ENCODE measurements around the gene EPOP. TPM values are rescaled to one million over a fixed set of nuclear protein-coding genes. Genes with fewer than 3 reads are reported as not detected.

Gene EPOP
- total and polyA plus RNA-seq, 4 donors, result 0.32 to 1.9 (median 1.1) TPM

DNA sequence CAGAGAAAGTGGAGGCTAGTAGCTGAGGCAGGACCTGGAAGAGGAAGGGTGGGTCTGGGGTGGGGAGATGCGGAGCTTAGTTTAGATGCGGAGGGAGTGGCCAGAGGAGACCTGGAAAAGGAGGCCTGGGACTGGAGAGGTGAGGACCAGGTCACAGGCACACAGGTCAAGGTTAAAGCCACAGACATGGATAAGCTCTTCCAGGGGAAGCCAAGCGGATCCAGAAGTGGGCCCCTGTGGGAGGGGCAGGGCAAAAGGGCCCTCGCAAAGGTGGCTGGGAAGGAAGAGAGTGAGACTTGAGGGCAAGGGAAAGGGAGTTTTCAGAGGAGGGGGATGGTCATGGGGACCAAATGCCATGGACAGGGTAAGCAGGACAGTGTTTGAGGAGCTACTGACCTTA is 16.4 kb upstream of the EPOP start:
- H3K4me3 ChIP-seq (ENCODE audit: low read depth in 1 of 3, low read length in 3 of 3), result no peak overlapping the region
- no peak overlapping the region for H3K9ac ChIP-seq (ENCODE audit: low read depth in 1 of 2, low read length in 2 of 2)
- no peak for TF ChIP-seq RAD21 (IDR thresholded peaks at IDR 0.05)
- no peak for TF ChIP-seq NR2F2 (IDR thresholded peaks at IDR 0.05)
- no peak for TF ChIP-seq FOXA1 (IDR thresholded peaks at IDR 0.05)
- no peak for TF ChIP-seq HNF4A (conservative IDR thresholded peaks at IDR 0.05)
- TF ChIP-seq, protein P1, sequence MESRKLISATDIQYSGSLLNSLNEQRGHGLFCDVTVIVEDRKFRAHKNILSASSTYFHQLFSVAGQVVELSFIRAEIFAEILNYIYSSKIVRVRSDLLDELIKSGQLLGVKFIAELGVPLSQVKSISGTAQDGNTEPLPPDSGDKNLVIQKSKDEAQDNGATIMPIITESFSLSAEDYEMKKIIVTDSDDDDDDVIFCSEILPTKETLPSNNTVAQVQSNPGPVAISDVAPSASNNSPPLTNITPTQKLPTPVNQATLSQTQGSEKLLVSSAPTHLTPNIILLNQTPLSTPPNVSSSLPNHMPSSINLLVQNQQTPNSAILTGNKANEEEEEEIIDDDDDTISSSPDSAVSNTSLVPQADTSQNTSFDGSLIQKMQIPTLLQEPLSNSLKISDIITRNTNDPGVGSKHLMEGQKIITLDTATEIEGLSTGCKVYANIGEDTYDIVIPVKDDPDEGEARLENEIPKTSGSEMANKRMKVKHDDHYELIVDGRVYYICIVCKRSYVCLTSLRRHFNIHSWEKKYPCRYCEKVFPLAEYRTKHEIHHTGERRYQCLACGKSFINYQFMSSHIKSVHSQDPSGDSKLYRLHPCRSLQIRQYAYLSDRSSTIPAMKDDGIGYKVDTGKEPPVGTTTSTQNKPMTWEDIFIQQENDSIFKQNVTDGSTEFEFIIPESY (IDR thresholded peaks at IDR 0.05), result no peak
- no peak for TF ChIP-seq FOXA2 (IDR thresholded peaks at IDR 0.05)
- no peak for TF ChIP-seq HNF4G (IDR thresholded peaks at IDR 0.05)
- TF ChIP-seq RXRA (IDR thresholded peaks at IDR 0.05), result no peak
- TF ChIP-seq, protein P2, sequence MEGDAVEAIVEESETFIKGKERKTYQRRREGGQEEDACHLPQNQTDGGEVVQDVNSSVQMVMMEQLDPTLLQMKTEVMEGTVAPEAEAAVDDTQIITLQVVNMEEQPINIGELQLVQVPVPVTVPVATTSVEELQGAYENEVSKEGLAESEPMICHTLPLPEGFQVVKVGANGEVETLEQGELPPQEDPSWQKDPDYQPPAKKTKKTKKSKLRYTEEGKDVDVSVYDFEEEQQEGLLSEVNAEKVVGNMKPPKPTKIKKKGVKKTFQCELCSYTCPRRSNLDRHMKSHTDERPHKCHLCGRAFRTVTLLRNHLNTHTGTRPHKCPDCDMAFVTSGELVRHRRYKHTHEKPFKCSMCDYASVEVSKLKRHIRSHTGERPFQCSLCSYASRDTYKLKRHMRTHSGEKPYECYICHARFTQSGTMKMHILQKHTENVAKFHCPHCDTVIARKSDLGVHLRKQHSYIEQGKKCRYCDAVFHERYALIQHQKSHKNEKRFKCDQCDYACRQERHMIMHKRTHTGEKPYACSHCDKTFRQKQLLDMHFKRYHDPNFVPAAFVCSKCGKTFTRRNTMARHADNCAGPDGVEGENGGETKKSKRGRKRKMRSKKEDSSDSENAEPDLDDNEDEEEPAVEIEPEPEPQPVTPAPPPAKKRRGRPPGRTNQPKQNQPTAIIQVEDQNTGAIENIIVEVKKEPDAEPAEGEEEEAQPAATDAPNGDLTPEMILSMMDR (IDR thresholded peaks at IDR 0.05; ENCODE audit: low read depth, low read length, missing input control), result no peak
- TF ChIP-seq TAF1 (conservative IDR thresholded peaks at IDR 0.05), result no peak
- TF ChIP-seq JUND (IDR thresholded peaks at IDR 0.05), result no peak
- TF ChIP-seq YY1 (IDR thresholded peaks at IDR 0.05), result no peak
- TF ChIP-seq, protein P3, sequence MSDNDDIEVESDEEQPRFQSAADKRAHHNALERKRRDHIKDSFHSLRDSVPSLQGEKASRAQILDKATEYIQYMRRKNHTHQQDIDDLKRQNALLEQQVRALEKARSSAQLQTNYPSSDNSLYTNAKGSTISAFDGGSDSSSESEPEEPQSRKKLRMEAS (IDR thresholded peaks at IDR 0.05), result no peak
- no peak for TF ChIP-seq GABPA (IDR thresholded peaks at IDR 0.05 in 1 of 2, conservative IDR thresholded peaks at IDR 0.05 in 1 of 2)
- TF ChIP-seq, protein P4, sequence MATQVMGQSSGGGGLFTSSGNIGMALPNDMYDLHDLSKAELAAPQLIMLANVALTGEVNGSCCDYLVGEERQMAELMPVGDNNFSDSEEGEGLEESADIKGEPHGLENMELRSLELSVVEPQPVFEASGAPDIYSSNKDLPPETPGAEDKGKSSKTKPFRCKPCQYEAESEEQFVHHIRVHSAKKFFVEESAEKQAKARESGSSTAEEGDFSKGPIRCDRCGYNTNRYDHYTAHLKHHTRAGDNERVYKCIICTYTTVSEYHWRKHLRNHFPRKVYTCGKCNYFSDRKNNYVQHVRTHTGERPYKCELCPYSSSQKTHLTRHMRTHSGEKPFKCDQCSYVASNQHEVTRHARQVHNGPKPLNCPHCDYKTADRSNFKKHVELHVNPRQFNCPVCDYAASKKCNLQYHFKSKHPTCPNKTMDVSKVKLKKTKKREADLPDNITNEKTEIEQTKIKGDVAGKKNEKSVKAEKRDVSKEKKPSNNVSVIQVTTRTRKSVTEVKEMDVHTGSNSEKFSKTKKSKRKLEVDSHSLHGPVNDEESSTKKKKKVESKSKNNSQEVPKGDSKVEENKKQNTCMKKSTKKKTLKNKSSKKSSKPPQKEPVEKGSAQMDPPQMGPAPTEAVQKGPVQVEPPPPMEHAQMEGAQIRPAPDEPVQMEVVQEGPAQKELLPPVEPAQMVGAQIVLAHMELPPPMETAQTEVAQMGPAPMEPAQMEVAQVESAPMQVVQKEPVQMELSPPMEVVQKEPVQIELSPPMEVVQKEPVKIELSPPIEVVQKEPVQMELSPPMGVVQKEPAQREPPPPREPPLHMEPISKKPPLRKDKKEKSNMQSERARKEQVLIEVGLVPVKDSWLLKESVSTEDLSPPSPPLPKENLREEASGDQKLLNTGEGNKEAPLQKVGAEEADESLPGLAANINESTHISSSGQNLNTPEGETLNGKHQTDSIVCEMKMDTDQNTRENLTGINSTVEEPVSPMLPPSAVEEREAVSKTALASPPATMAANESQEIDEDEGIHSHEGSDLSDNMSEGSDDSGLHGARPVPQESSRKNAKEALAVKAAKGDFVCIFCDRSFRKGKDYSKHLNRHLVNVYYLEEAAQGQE (IDR thresholded peaks at IDR 0.05), result no peak
- TF ChIP-seq SP1 (IDR thresholded peaks at IDR 0.05), result no peak
- H3K27me3 ChIP-seq (ENCODE audit: control insufficient read depth in 4 of 4, insufficient read depth in 4 of 4, low read length in 3 of 4), result no peaks in the 10 kb centered on the region
- 82% methylated on average over 4 of the region's 4 CpGs for WGBS
- no peaks in the 10 kb centered on the region for H3K9me3 ChIP-seq (ENCODE audit: control insufficient read depth in 4 of 4, low read length in 3 of 4)
- no peak for DNase-seq (ENCODE audit: low spot score)
- no peak overlapping the region for H3K27ac ChIP-seq (ENCODE audit: low read depth in 1 of 2, low read length in 2 of 2)
- peaks cover 4 to 11% (median 8%) of the 10 kb centered on the region in 4 donors for H3K4me1 ChIP-seq (ENCODE audit: control insufficient read depth in 4 of 4, insufficient read depth in 4 of 4, low read length in 3 of 4)
- H3K36me3 ChIP-seq (ENCODE audit: control insufficient read depth in 4 of 4, insufficient read depth in 3 of 4, low read depth in 1 of 4, low read length in 3 of 4), result no peaks in the 10 kb centered on the region

DNA sequence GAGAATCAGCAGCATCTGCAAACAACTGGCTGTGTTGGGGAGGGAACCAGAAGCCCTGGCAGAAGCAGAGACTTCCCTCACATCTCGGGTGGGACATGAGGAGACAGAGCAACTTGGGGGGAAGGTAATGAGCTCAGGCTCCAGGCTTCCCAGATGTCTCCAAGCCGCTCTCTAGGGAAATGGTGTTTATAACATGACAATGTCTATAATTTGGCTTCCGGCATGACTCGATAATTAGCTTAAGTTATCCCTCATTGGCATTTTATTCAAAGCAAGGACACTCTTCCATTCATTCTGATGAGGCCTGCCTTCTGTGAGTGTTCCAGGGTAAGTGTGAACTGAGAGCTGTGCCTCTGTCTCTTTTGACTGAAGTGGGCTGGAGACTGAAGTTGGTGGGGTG is 15.6 kb upstream of the EPOP start:
- no peak overlapping the region for H3K27ac ChIP-seq (ENCODE audit: low read depth in 1 of 2, low read length in 2 of 2)
- peaks cover 4 to 11% (median 8%) of the 10 kb centered on the region in 4 donors for H3K4me1 ChIP-seq (ENCODE audit: control insufficient read depth in 4 of 4, insufficient read depth in 4 of 4, low read length in 3 of 4)
- DNase-seq (ENCODE audit: low spot score), result no peak
- no peak overlapping the region for H3K9ac ChIP-seq (ENCODE audit: low read depth in 1 of 2, low read length in 2 of 2)
- H3K27me3 ChIP-seq (ENCODE audit: control insufficient read depth in 4 of 4, insufficient read depth in 4 of 4, low read length in 3 of 4), result no peaks in the 10 kb centered on the region
- H3K36me3 ChIP-seq (ENCODE audit: control insufficient read depth in 4 of 4, insufficient read depth in 3 of 4, low read depth in 1 of 4, low read length in 3 of 4), result no peaks in the 10 kb centered on the region
- H3K9me3 ChIP-seq (ENCODE audit: control insufficient read depth in 4 of 4, low read length in 3 of 4), result no peaks in the 10 kb centered on the region
- H3K4me3 ChIP-seq (ENCODE audit: low read depth in 1 of 3, low read length in 3 of 3), result no peak overlapping the region
- 92% methylated on average over 4 of the region's 4 CpGs for WGBS
- TF ChIP-seq, protein P1 (IDR thresholded peaks at IDR 0.05), result no peak
- TF ChIP-seq, protein P5, sequence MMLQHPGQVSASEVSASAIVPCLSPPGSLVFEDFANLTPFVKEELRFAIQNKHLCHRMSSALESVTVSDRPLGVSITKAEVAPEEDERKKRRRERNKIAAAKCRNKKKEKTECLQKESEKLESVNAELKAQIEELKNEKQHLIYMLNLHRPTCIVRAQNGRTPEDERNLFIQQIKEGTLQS (IDR thresholded peaks at IDR 0.05), result no peak
- no peak for TF ChIP-seq GABPA (IDR thresholded peaks at IDR 0.05 in 1 of 2, conservative IDR thresholded peaks at IDR 0.05 in 1 of 2)
- no peak for TF ChIP-seq TAF1 (conservative IDR thresholded peaks at IDR 0.05)
- TF ChIP-seq, protein P4 (IDR thresholded peaks at IDR 0.05), result no peak
- no peak for TF ChIP-seq FOXA2 (IDR thresholded peaks at IDR 0.05)
- TF ChIP-seq HNF4A (conservative IDR thresholded peaks at IDR 0.05), result no peak
- TF ChIP-seq, protein P3 (IDR thresholded peaks at IDR 0.05), result no peak
- no peak for TF ChIP-seq JUND (IDR thresholded peaks at IDR 0.05)
- TF ChIP-seq YY1 (IDR thresholded peaks at IDR 0.05), result no peak
- no peak for TF ChIP-seq EGR1 (IDR thresholded peaks at IDR 0.05; ENCODE audit: low read depth in 2 of 2)
- TF ChIP-seq FOXA1 (IDR thresholded peaks at IDR 0.05), result no peak
- no peak for TF ChIP-seq HNF4G (IDR thresholded peaks at IDR 0.05)
